DOHH2 (cell line): ENCODE measurements around the gene JOSD2.

ENCODE experiments used
- H3F3A ChIP-seq: fragments of 200-600 bp; sonication (generic), shearing (Covaris generic); 2 replicates; pipeline ENCODE4 v1.6.0; 2016; ENCODE audit warnings: antibody characterized with exemption, mild to moderate bottlenecking; ENCODE audit not compliant: control insufficient read depth, insufficient read depth
- H3K27ac ChIP-seq: fragments of 200-600 bp; sonication (generic); 2 replicates; pipeline ENCODE4 v1.5.1; 2014; ENCODE audit warnings: low read depth, mild to moderate bottlenecking, low read length, moderate library complexity
- H3K27me3 ChIP-seq: fragments of 200-600 bp; sonication (generic); 2 replicates; pipeline ENCODE4 v1.6.1; 2014; ENCODE audit warnings: mild to moderate bottlenecking, low read length, mixed read lengths; ENCODE audit not compliant: control insufficient read depth
- H3K36me3 ChIP-seq: fragments of 200-600 bp; sonication (generic); 2 replicates; pipeline ENCODE4 v1.6.1; 2014; ENCODE audit warnings: mild to moderate bottlenecking, low read length, moderate library complexity, mixed read lengths; ENCODE audit not compliant: control insufficient read depth
- H3K4me1 ChIP-seq: fragments of 200-600 bp; sonication (generic); 2 replicates; pipeline ENCODE4 v1.6.1; 2014; ENCODE audit warnings: mild to moderate bottlenecking, low read length, mixed read lengths; ENCODE audit not compliant: control insufficient read depth
- H3K4me2 ChIP-seq: fragments of 200-600 bp; sonication (generic); 2 replicates; pipeline ENCODE4 v1.6.0; 2014; ENCODE audit warnings: mild to moderate bottlenecking, low read length, moderate library complexity
- H3K4me3 ChIP-seq: fragments of 200-600 bp; sonication (generic); 2 replicates; pipeline ENCODE4 v1.5.1; 2014; ENCODE audit warnings: mild to moderate bottlenecking, low read length, mixed read lengths
- H3K79me2 ChIP-seq: fragments of 200-600 bp; sonication (generic); 2 replicates; pipeline ENCODE4 v1.6.1; 2014; ENCODE audit warnings: mild to moderate bottlenecking, low read length, mixed read lengths; ENCODE audit not compliant: control insufficient read depth
- H3K9me2 ChIP-seq: fragments of 200-600 bp; sonication (generic); replicated peaks from 2 replicates; pipeline ENCODE4 v1.6.1; 2014; ENCODE audit warnings: mild to moderate bottlenecking, low read length, mixed read lengths; ENCODE audit not compliant: control insufficient read depth
- H3K9me3 ChIP-seq: fragments of 200-600 bp; sonication (generic); 2 replicates; pipeline ENCODE4 v1.6.1; 2014; ENCODE audit warnings: antibody characterized with exemption, low read length, mixed read lengths; ENCODE audit not compliant: control insufficient read depth, insufficient read depth
- H4K20me1 ChIP-seq: fragments of 200-600 bp; sonication (generic); 2 replicates; pipeline ENCODE4 v1.6.0; 2014; ENCODE audit warnings: low read depth, mild to moderate bottlenecking, antibody characterized with exemption, low read length, moderate library complexity; ENCODE audit not compliant: control insufficient read depth, insufficient read depth
- CTCF ChIP-seq: fragments of 200-600 bp; sonication (generic); IDR thresholded peaks from one replicate; pipeline ENCODE4 v1.5.1; 2014; ENCODE audit warnings: antibody characterized with exemption, mild to moderate bottlenecking, low read depth, low read length; ENCODE audit not compliant: poor library complexity, severe bottlenecking
- EZH2phosphoT487 ChIP-seq: fragments of 200-600 bp; sonication (generic); IDR thresholded peaks from 2 replicates; pipeline ENCODE4 v1.6.1; 2017; ENCODE audit warnings: borderline replicate concordance, mild to moderate bottlenecking, antibody characterized with exemption, low read length, moderate library complexity, mixed read lengths

Gene JOSD2

GRCh38 chr19:50467566-50467965 lies 43.4 kb downstream of the JOSD2 start:
- no peak for TF ChIP-seq EZH2phosphoT487
- TF ChIP-seq CTCF = no peak
- Histone ChIP-seq H3K27me3 (no peaks in the 10 kb centered on the region), H3K4me1 (no peaks in the 10 kb centered on the region), H4K20me1 (no peaks in the 10 kb centered on the region), H3K36me3 (peaks cover 17% of the 10 kb centered on the region), H3K9me2 (no peaks in the 10 kb centered on the region), H3K4me2 (no peak overlapping the region), H3K79me2 (no peaks in the 10 kb centered on the region), H3K4me3 (no peak overlapping the region), H3K27ac (no peak overlapping the region), H3K9me3 (no peaks in the 10 kb centered on the region), H3F3A (peaks cover 5% of the 10 kb centered on the region; the same call in 1 of the 2 replicates)

GRCh38 chr19:50466706-50467039 lies 44.3 kb downstream of the JOSD2 start:
- H3K4me1 ChIP-seq = no peaks in the 10 kb centered on the region
- peaks cover 20% of the 10 kb centered on the region for H3K36me3 ChIP-seq
- H3K4me2 ChIP-seq = no peak overlapping the region
- no peaks in the 10 kb centered on the region for H3K9me2 ChIP-seq
- H4K20me1 ChIP-seq = no peaks in the 10 kb centered on the region
- no peak overlapping the region for H3K27ac ChIP-seq
- no peaks in the 10 kb centered on the region for H3K27me3 ChIP-seq
- H3K79me2 ChIP-seq = no peaks in the 10 kb centered on the region
- no peaks in the 10 kb centered on the region for H3K9me3 ChIP-seq
- TF ChIP-seq EZH2phosphoT487 (no peak), CTCF (no peak)
- H3K4me3 ChIP-seq = no peak overlapping the region
- H3F3A ChIP-seq = peaks cover 1% of the 10 kb centered on the region; the same call in 1 of the 2 replicates

- H3K9me3 ChIP-seq = no peaks in the 10 kb centered on the region
- H3K9me2 ChIP-seq = no peaks in the 10 kb centered on the region
- TF ChIP-seq EZH2phosphoT487 (no peak), CTCF (peak; percentile 30)
- H3K27me3 ChIP-seq = no peaks in the 10 kb centered on the region
- no peak overlapping the region for H3K4me3 ChIP-seq
- no peak overlapping the region for H3K4me2 ChIP-seq
- no peaks in the 10 kb centered on the region for H4K20me1 ChIP-seq
- peaks cover 5% of the 10 kb centered on the region for H3K4me1 ChIP-seq
- H3F3A ChIP-seq = no peaks in the 10 kb centered on the region
- no peak overlapping the region for H3K27ac ChIP-seq
- H3K36me3 ChIP-seq = peaks cover 23% of the 10 kb centered on the region
- H3K79me2 ChIP-seq = no peaks in the 10 kb centered on the region
Measured at GRCh38 chr19:50465986-50466705, 44.8 kb downstream of the JOSD2 start.
